H1 (cell line): ENCODE measurements around the gene ATP2A3. TPM values are rescaled to one million over a fixed set of nuclear protein-coding genes. Genes with fewer than 3 reads are reported as not detected.

Source experiments
- POLR2AphosphoS5 ChIP-seq: IDR thresholded peaks from 2 replicates; pipeline ENCODE4 v1.6.1; 2011; ENCODE audit warnings: low read depth, low read length
- polyA plus RNA-seq, 7 experiments: library from polyadenylated mRNA; depleted of rRNA in 3 of 7; stranded (reverse) in 5 of 7; unstranded in 2 of 7; fragments of >200 nt in 5 of 7; fragments of 200-250 nt in 2 of 7; gene quantifications; 1 replicate in 5 of 7; 2 replicates in 1 of 7; 4 replicates in 1 of 7; pipeline versions ENCODE4 v1.2.1 to v1.2.3, GENCODE V29; 2011 to 2013; ENCODE audit warnings: missing spikeins in 2 of 7, mixed read lengths in 2 of 7
- total RNA-seq: library from RNA; stranded (reverse); fragmentation: NEBNext Ultra II Directional; extraction: Animal tissue kit (Norgen Biotek cat#: 25700); gene quantifications from 2 replicates; pipeline ENCODE4 v1.2.1, GENCODE V29; 2021
- TF ChIP-seq, protein P1 (sequence below): IDR thresholded peaks from 2 replicates; pipeline ENCODE4 v1.6.1; 2012; ENCODE audit warnings: inconsistent platforms
- TF ChIP-seq, protein P2 (sequence below): IDR thresholded peaks from 2 replicates; pipeline ENCODE4 v1.6.1; 2012; ENCODE audit warnings: inconsistent platforms

Gene ATP2A3
- total and polyA plus RNA-seq, 2 of the 8 experiments (the other 6 are each of a cell fraction or from before 2014, with no cell fraction given), result 18.4 to 32.5 TPM

DNA sequence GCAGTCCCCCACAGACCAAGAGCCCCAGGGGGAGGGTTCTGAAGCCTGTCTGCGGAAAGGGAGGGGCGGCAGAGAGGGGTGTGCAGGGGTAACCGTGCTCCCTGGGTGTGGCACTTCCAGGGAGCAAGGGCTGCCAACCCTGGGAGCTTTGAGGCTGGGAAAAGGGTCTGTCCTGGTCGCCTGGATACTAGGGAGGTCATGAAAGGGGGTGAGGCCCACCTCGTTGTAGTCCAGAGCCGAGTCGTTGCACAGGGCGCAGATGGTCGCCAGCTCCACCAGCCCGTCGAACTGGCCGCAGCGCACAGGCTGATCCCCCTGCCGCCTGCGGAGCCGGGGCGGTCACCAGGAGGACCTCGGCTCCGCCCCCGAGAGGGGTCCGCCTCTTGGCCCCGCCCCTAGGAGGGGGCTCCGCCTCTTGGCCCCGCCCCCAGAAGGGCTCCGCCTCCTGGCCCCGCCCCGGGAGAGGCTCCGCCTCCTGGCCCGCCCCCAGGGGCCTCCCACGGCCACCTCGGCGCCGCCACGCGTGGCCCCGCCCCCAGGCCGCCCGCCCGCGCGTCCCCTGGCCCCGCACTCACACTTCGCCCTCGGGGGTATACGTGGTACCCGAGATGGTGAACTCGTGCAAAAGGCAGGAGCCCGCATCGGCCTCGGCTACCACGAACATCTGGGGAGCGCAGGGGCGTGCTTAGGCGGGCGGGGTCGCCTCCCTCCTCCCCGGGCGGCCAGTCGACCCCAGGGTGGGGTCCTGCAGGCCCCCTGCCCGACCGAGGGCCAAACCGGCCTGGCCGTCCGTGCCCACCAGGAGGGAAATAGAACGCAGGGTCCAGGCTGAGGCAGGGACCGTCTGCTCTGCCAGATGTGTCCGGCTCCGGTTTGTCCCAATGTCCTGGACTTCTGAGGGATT is 19.5 kb downstream of the ATP2A3 start (continued):
- TF ChIP-seq, protein P1, sequence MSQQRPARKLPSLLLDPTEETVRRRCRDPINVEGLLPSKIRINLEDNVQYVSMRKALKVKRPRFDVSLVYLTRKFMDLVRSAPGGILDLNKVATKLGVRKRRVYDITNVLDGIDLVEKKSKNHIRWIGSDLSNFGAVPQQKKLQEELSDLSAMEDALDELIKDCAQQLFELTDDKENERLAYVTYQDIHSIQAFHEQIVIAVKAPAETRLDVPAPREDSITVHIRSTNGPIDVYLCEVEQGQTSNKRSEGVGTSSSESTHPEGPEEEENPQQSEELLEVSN, result peak; percentile 44; the same call in 1 of the 2 replicates
- no peak for TF ChIP-seq POLR2AphosphoS5
- TF ChIP-seq, protein P2, sequence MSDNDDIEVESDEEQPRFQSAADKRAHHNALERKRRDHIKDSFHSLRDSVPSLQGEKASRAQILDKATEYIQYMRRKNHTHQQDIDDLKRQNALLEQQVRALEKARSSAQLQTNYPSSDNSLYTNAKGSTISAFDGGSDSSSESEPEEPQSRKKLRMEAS, result peak; percentile 70
- TF ChIP-seq, all 59 proteins: peak for 4
